Suprapubic skin (tissue), 4 donors: ENCODE data around the gene CPOX. TPM values are rescaled to one million over a fixed set of nuclear protein-coding genes. Genes with fewer than 3 reads are reported as not detected.

Source experiments
- DNase-seq, 2 donors: peaks; one replicate each; pipeline ENCODE4 v3.0.0-alpha.2; 2019; ENCODE audit warnings: low spot score in 2 of 2
- H3K27ac ChIP-seq: fragments of 200-600 bp; sonication (generic); one replicate; pipeline ENCODE4 v1.5.1; 2019
- H3K27me3 ChIP-seq: fragments of 200-600 bp; sonication (generic); one replicate; pipeline ENCODE4 v1.5.1; 2019
- H3K36me3 ChIP-seq: fragments of 200-600 bp; sonication (generic); one replicate; pipeline ENCODE4 v1.5.1; 2019
- H3K4me1 ChIP-seq: fragments of 200-600 bp; sonication (generic); one replicate; pipeline ENCODE4 v1.5.1; 2019
- H3K4me3 ChIP-seq: fragments of 200-600 bp; sonication (generic); one replicate; pipeline ENCODE4 v1.5.1; 2019; ENCODE audit warnings: mild to moderate bottlenecking
- H3K9me3 ChIP-seq: fragments of 200-600 bp; sonication (generic); one replicate; pipeline ENCODE4 v1.5.1; 2019
- CTCF ChIP-seq, 2 donors: fragments of 200-600 bp in 1 of 2; fragments of 450-650 bp in 1 of 2; sonication (generic) in 1 of 2; IDR thresholded peaks; one replicate each; pipeline ENCODE4 v1.5.1; 2016 to 2019; ENCODE audit warnings: antibody characterized with exemption in 2 of 2, mild to moderate bottlenecking in 1 of 2, moderate library complexity in 1 of 2
- EP300 ChIP-seq: sonication (generic); formaldehyde crosslinking; IDR thresholded peaks from one replicate; pipeline ENCODE4 v1.6.1; 2017; ENCODE audit warnings: antibody characterized with exemption
- POLR2A ChIP-seq, 2 donors: fragments of 450-650 bp; IDR thresholded peaks; one replicate each; pipeline ENCODE4 v1.6.1; 2017; ENCODE audit warnings: antibody characterized with exemption in 2 of 2, mild to moderate bottlenecking in 2 of 2, moderate library complexity in 2 of 2
- POLR2AphosphoS5 ChIP-seq, 3 donors: sonication (generic); formaldehyde crosslinking; IDR thresholded peaks; one replicate each; pipeline ENCODE4 v1.6.1; 2017; ENCODE audit warnings: antibody characterized with exemption in 3 of 3
- WGBS: methylation state at CpG from one replicate; pipeline ENCODE4 v1.1.5; 2018; 5-methylcytosine and 5-hydroxymethylcytosine counted together
- total RNA-seq, 4 donors: library from RNA; depleted of rRNA; stranded (reverse); fragments of >200 nt; gene quantifications; one replicate each; pipeline ENCODE4 v1.1.0, GENCODE V29; 2016

Gene CPOX
- total RNA-seq, 4 donors from 2014 or later, result 13.2 to 41.3 (median 21.7) TPM

- no peak for DNase-seq
- Histone ChIP-seq H3K27ac (no peak overlapping the region), H3K4me3 (no peak overlapping the region), H3K9me3 (no peaks in the 10 kb centered on the region), H3K4me1 (no peaks in the 10 kb centered on the region), H3K27me3 (peaks cover 4% of the 10 kb centered on the region), H3K36me3 (no peaks in the 10 kb centered on the region)
- TF ChIP-seq POLR2A (IDR thresholded peaks at IDR 0.05), result no peak
- no peak for TF ChIP-seq POLR2AphosphoS5 (IDR thresholded peaks at IDR 0.05)
- TF ChIP-seq EP300, result no peak
- TF ChIP-seq CTCF (IDR thresholded peaks at IDR 0.05), result no peak
- WGBS, result 97% methylated on average over 6 of the region's 6 CpGs
These were observed 60.5 kb downstream of the CPOX start for GRCh38 chr3:98532709-98533571.

GRCh38 chr3:98532275-98532637, 61.2 kb downstream of the CPOX start:
- TF ChIP-seq POLR2A (IDR thresholded peaks at IDR 0.05) (no peak), POLR2AphosphoS5 (IDR thresholded peaks at IDR 0.05) (no peak), CTCF (IDR thresholded peaks at IDR 0.05) (no peak), EP300 (no peak)
- Histone ChIP-seq H3K27ac (no peak overlapping the region), H3K4me1 (no peaks in the 10 kb centered on the region), H3K9me3 (no peaks in the 10 kb centered on the region), H3K27me3 (peaks cover 4% of the 10 kb centered on the region), H3K36me3 (no peaks in the 10 kb centered on the region), H3K4me3 (no peak overlapping the region)
- 89% methylated on average over 5 of the region's 5 CpGs for WGBS
- no peak for DNase-seq

- 78% methylated on average over 7 of the region's 7 CpGs for WGBS
- TF ChIP-seq POLR2AphosphoS5 (IDR thresholded peaks at IDR 0.05) (no peak), EP300 (no peak), CTCF (IDR thresholded peaks at IDR 0.05) (no peak), POLR2A (IDR thresholded peaks at IDR 0.05) (no peak)
These were observed 61.7 kb downstream of the CPOX start, which contains the start of gene GPR15 for GRCh38 chr3:98531622-98532274. Gene GPR15 (plus strand): TSS chr3:98531978. CDS start chr3:98532034, 56 bp downstream.

GRCh38 chr3:98530676-98531075, 62.7 kb downstream of the CPOX start:
- 79% methylated on average over 2 of the region's 2 CpGs for WGBS
- no peak overlapping the region for H3K27ac ChIP-seq

More at GRCh38 chr3:98531622-98532274, 61.7 kb downstream of the CPOX start, which contains the start of gene GPR15:
- Histone ChIP-seq H3K9me3 (no peaks in the 10 kb centered on the region), H3K27ac (no peak within 1 kb of the TSS), H3K4me3 (no peak within 1 kb of the TSS), H3K27me3 (peaks cover 4% of the 10 kb centered on the region), H3K4me1 (no peaks in the 10 kb centered on the region), H3K36me3 (no peaks in the 10 kb centered on the region)
- no peak for DNase-seq

More at GRCh38 chr3:98530676-98531075, 62.7 kb downstream of the CPOX start:
- Histone ChIP-seq H3K4me3 (no peak overlapping the region), H3K36me3 (no peaks in the 10 kb centered on the region), H3K4me1 (no peaks in the 10 kb centered on the region), H3K9me3 (no peaks in the 10 kb centered on the region), H3K27me3 (peaks cover 4% of the 10 kb centered on the region)
- no peak for DNase-seq
- TF ChIP-seq EP300, result no peak
- TF ChIP-seq CTCF (IDR thresholded peaks at IDR 0.05), result no peak
- no peak for TF ChIP-seq POLR2AphosphoS5 (IDR thresholded peaks at IDR 0.05)
- no peak for TF ChIP-seq POLR2A (IDR thresholded peaks at IDR 0.05)
